Astrocyte of the cerebellum (primary cell): ENCODE data around the gene GNG3.

Experiments
- DNase-seq: peaks from one replicate; pipeline ENCODE4 v3.0.0-alpha.2; 2011; ENCODE audit warnings: low read depth
- H3K4me3 ChIP-seq: 2 replicates; pipeline ENCODE4 v1.5.1; 2011; ENCODE audit warnings: mild to moderate bottlenecking, low read depth, low read length, moderate library complexity
- in situ Hi-C: cut with HindIII; loops from 2 replicates; pipeline ENCODE4 v1.10.0; 2017; ENCODE audit warnings: low sequenced_read_pairs
- TF ChIP-seq, protein P1 (sequence below): IDR thresholded peaks from 2 replicates; pipeline ENCODE4 v1.5.1; 2012; ENCODE audit warnings: low read length, low read depth, moderate library complexity, mild to moderate bottlenecking; ENCODE audit errors: missing control alignments

Gene GNG3

GRCh38 chr11:62707277-62707861, at the start of gene GNG3, which contains the start of gene BSCL2:
GNG3 (plus strand) TSS chr11:62707676; CDS start chr11:62708296, 620 bp downstream.
BSCL2 (minus strand) TSS chr11:62707424; CDS start chr11:62707195, 229 bp downstream.
- in situ Hi-C loops, result no loop called here
- no peak for DNase-seq
- TF ChIP-seq, protein P1, sequence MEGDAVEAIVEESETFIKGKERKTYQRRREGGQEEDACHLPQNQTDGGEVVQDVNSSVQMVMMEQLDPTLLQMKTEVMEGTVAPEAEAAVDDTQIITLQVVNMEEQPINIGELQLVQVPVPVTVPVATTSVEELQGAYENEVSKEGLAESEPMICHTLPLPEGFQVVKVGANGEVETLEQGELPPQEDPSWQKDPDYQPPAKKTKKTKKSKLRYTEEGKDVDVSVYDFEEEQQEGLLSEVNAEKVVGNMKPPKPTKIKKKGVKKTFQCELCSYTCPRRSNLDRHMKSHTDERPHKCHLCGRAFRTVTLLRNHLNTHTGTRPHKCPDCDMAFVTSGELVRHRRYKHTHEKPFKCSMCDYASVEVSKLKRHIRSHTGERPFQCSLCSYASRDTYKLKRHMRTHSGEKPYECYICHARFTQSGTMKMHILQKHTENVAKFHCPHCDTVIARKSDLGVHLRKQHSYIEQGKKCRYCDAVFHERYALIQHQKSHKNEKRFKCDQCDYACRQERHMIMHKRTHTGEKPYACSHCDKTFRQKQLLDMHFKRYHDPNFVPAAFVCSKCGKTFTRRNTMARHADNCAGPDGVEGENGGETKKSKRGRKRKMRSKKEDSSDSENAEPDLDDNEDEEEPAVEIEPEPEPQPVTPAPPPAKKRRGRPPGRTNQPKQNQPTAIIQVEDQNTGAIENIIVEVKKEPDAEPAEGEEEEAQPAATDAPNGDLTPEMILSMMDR, result no peak
- peak within 1 kb of the TSS; percentile 60 for H3K4me3 ChIP-seq

- TF ChIP-seq, protein P1, result no peak
- H3K4me3 ChIP-seq, result peak overlapping the region; percentile 90
- DNase-seq, result no peak
- in situ Hi-C loops, result no loop called here
Observed at GRCh38 chr11:62664405-62665074, 42.9 kb upstream of the GNG3 start.

DNA sequence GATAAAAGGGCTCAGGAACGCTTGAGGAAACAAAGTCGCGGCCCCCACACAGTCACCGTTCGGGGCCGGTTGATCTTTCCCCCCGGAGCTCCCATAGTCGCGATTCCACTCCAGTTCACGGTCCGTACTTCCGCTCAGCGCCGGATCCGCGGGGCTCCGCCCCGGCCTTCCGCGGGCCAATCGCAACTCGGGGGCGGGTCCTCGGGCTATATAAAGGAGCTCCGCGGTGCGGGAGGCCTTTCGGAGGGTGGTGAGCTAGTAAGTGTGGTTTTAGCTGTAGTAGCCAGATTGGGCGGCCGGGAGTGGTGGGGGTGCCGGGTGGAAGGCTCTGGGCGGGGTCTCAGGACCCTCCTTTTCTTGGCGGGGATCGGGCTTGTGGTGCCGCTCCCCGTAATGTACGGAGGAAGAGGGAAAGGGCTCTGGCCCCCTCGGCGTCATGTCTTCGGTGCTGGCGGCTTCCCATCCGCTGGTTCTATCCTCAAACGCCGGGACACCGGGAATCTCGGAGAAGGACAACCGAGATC, 42.3 kb upstream of the GNG3 start, which contains the start of the genes C11orf98 and CSKMT:
C11orf98 (minus strand) TSS at position 136 of the 524 bp plus-strand sequence; CDS start at position 95, 41 bp downstream.
CSKMT (plus strand) TSS at position 238 of the 524 bp plus-strand sequence. CDS start 568 bp downstream, outside the sequence.
- peak within 1 kb of the TSS; percentile 90 for H3K4me3 ChIP-seq
- DNase-seq, result peak; percentile 82
- TF ChIP-seq, protein P1, result no peak
- in situ Hi-C loops, result no loop called here

DNA sequence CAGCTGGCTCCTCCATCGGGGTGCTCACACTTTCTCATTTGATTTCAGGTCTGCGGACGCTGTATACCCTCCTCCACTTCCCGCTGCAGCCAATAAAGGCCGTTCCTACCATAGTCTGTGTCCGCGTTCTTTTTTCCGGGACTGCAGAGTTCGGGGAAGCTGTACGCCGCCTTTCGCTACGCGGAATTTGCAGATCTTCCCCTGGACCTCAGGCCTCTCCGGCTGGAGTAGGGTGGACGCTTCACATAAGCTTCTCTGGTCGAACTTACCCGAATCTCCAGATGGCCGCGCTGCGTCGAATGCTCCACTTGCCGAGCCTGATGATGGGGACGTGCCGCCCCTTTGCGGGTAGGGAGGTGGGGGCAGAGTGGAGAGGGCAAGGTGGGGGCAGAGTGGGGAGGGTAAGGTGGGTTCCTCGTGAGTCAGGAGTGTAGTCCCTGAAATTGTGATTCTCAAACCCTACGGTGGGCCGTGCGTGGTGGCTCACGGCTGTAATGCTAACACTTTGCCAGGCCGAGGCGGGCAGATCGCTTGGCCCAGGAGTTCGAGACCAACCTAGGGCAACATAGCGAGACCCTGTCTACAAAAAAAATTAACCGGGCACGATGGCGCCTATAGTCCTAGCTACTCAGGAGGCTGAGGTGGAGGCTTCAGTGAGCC, 41.7 kb upstream of the GNG3 start:
- H3K4me3 ChIP-seq, result peak overlapping the region; percentile 90
- in situ Hi-C loops, result no loop called here
- TF ChIP-seq, protein P1, result no peak
- no peak for DNase-seq

- H3K4me3 ChIP-seq, result peak overlapping the region; percentile 90
- DNase-seq, result no peak
- TF ChIP-seq, protein P1, result no peak
- in situ Hi-C loops, result no loop called here
Observed at GRCh38 chr11:62666259-62666926, 41.1 kb upstream of the GNG3 start.

GRCh38 chr11:62667460-62667859, 40.0 kb upstream of the GNG3 start:
- in situ Hi-C loops, result no loop called here
- TF ChIP-seq, protein P1, result no peak
- H3K4me3 ChIP-seq, result no peak overlapping the region

More at GRCh38 chr11:62667460-62667859, 40.0 kb upstream of the GNG3 start:
- DNase-seq, result no peak
